Activated CD4-positive, alpha-beta T cell treated with anti-CD3 and anti-CD28 coated beads, Interleukin-2, amount 10 ng/mL, durations not matched to agents 24 days and 14 days (primary cell): ENCODE data around the gene HSDL2. TPM values are rescaled to one million over a fixed set of nuclear protein-coding genes. Genes with fewer than 3 reads are reported as not detected.

Experiments used
- DNase-seq: peaks from one replicate; pipeline ENCODE4 v3.0.0; 2022
- H3K27ac Mint-ChIP-seq: one replicate; pipeline ENCODE4 v1.8.0; 2022; ENCODE audit warnings: mild to moderate bottlenecking, mixed read lengths
- H3K27me3 Mint-ChIP-seq: one replicate; pipeline ENCODE4 v1.8.0; 2022; ENCODE audit warnings: mixed read lengths
- H3K36me3 Mint-ChIP-seq: one replicate; pipeline ENCODE4 v1.8.0; 2022; ENCODE audit warnings: low read depth, mild to moderate bottlenecking, mixed read lengths
- H3K4me1 Mint-ChIP-seq: one replicate; pipeline ENCODE4 v1.8.0; 2021; ENCODE audit warnings: mixed read lengths
- H3K4me3 Mint-ChIP-seq: one replicate; pipeline ENCODE4 v1.8.0; 2022; ENCODE audit warnings: mild to moderate bottlenecking, moderate library complexity, mixed read lengths
- H3K9me3 Mint-ChIP-seq: one replicate; pipeline ENCODE4 v1.8.0; 2021; ENCODE audit warnings: mixed read lengths
- intact Hi-C: fragments of 100-400 bp; cut with micrococcal nuclease; formaldehyde crosslinking; loops from one replicate; pipeline ENCODE4 v1.15.1; 2023
- total RNA-seq: library from RNA; stranded (reverse); gene quantifications from 2 replicates; pipeline ENCODE4 v1.2.3, GENCODE V29; 2022

Gene HSDL2
- 14.1 TPM in 2 replicates for total RNA-seq

DNA sequence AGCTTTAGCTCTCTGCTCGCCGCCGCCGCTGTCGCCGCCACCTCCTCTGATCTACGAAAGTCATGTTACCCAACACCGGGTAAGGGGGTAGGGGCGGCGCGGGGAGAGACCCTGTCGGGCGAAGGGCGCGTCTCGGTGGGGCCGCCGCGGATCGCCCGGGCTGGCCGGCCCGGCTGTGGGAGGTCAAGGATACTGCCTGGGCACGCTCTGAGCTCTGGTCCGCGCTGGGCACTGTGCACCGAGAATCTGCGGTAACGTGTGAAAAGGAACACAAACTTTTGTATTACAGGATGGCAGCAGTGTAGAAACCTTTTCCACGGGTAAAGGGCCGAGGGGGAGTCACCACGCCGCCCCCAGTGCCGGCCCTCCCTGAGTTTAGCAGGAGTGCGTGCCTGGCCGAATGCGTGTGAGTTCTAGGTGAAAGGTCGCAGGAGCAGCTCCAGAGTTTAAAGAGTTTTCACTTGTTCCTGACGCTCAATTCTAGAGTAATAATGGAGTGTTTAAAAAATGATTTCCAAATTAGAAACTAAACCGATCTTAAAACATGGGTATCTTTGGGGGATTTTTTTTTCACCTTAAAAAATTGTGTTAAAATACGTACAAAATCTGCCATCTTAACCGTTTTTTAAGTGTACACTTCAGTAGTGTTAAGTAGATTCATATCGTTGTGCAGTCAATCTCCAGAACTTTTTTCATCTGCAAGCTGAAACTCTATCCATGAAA is at the start of gene HSDL2:
TSS of gene HSDL2 (plus strand) at position 7 of the 723 bp plus-strand sequence. CDS start at position 63, 56 bp downstream.
- H3K27ac Mint-ChIP-seq = peak within 1 kb of the TSS; percentile 100
- intact Hi-C loops = loop anchor here (1.0 kb wide), 2 partner anchors 107 to 484 kb away; partner anchors contain the start of gene UGCG
- DNase-seq = no peak
- no peaks in the 10 kb centered on the region for H3K9me3 Mint-ChIP-seq
- peak within 1 kb of the TSS; percentile 100 for H3K4me3 Mint-ChIP-seq
- H3K4me1 Mint-ChIP-seq = peaks cover 42% of the 10 kb centered on the region
- H3K36me3 Mint-ChIP-seq = no peaks in the 10 kb centered on the region
- no peaks in the 10 kb centered on the region for H3K27me3 Mint-ChIP-seq

DNA sequence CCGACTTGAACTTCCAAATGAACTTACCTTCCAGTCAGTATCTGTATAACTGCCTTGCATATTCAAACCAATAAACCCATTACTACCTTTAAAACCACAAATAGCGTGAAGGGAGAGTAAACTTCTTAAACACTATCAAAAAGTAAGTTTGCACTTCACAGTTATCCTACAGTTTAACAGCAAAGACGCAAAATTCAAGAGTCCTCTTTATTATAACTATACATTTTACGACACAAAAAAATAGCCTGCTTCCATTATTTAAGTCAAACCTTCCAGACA is 48.3 kb upstream of the HSDL2 start:
- Mint-ChIP-seq H3K27me3 (no peaks in the 10 kb centered on the region), H3K4me1 (peaks cover 38% of the 10 kb centered on the region), H3K9me3 (no peaks in the 10 kb centered on the region), H3K36me3 (peaks cover 5% of the 10 kb centered on the region), H3K27ac (peak overlapping the region; percentile 95), H3K4me3 (peak overlapping the region; percentile 92)
- intact Hi-C loops = loop anchor here (5.0 kb wide), 3 partner anchors 421 to 891 kb away; partner anchors contain the start of genes FKBP15, SLC31A1, SNX30 and UGCG
- no peak for DNase-seq

DNA sequence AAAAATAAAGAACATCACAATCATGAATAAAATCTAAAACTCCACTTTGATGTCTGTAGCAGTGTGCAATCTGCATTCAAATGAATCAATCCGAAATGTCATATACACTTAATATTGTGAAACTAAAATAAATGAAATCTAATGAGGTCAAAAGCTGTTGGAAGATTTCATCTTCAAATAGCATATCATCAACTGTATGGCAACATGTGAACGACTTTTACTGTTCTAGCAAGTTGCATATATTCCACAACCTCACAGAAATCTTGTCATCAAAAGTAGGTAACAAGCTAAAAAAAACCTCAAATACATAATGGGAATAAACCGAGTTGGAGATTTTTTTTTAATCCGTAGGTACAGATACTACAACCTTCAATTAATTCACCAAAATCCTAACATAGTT is 47.7 kb upstream of the HSDL2 start:
- Mint-ChIP-seq H3K4me3 (peak overlapping the region; percentile 92), H3K36me3 (peaks cover 5% of the 10 kb centered on the region), H3K27me3 (no peaks in the 10 kb centered on the region), H3K4me1 (peaks cover 38% of the 10 kb centered on the region), H3K9me3 (no peaks in the 10 kb centered on the region), H3K27ac (peak overlapping the region; percentile 95)
- intact Hi-C loops = loop anchor here (2.0 to 5.0 kb wide), 5 partner anchors 83 to 890 kb away; partner anchors contain the start of genes FKBP15, SLC31A1, SNX30 and UGCG
- no peak for DNase-seq

DNA sequence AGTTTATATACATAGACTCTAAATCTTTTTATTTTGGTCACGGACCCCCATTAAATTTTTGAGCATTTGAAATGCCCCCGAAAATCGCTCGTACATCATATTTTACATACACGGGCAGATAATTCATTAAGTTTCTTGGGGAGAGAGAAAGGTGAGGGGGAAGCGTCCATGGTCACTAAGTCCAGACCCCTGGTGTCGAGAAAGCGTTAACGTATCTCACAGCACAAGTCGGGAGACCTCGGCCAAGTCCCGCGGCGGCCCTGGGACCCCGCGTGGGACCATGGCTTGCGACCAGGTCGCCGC is 47.3 kb upstream of the HSDL2 start:
- Mint-ChIP-seq H3K27ac (peak overlapping the region; percentile 95), H3K9me3 (no peaks in the 10 kb centered on the region), H3K27me3 (no peaks in the 10 kb centered on the region), H3K36me3 (peaks cover 5% of the 10 kb centered on the region), H3K4me1 (peaks cover 37% of the 10 kb centered on the region), H3K4me3 (peak overlapping the region; percentile 92)
- DNase-seq = no peak
- intact Hi-C loops = loop anchor here (2.0 to 5.0 kb wide), 5 partner anchors 84 to 890 kb away; partner anchors contain the start of genes FKBP15, SLC31A1, SNX30 and UGCG

DNA sequence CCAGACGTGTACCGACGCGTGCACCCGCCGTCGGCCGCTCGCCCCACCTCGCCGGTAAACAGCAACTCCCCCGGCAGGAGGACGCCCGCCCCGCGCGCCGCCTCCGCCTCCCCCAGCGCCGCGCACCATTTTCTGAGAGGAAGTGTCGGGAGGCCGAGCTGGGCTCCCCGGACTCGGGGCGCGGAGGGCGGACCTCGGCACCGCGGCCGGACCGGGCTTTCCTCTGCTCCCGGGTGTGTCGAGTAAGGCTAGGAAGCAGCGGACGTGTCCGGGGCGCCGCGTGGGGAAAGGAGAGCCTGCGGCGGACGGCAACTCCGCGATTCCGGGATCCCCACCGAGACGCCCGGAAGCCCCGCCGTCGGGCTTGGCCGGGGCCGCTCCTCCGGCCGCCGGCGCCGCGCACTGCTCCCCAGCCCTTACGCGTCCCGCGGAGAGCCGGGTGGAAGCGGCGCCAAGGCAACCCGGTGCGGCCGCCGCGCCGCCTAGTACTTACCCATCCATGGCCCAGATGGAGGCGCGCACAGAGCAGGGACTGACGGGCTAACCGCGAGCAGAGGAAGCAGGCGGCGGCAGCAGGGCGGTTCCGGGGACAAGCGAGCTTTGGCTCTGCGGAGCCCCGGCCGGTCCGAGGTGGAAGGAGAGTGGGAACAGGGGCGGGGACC is 46.8 kb upstream of the HSDL2 start, which contains the start of gene PTBP3:
TSS of gene PTBP3 (minus strand) at position 643 of the 662 bp plus-strand sequence. CDS start 35,754 bp downstream, outside the sequence.
- Mint-ChIP-seq H3K27me3 (no peaks in the 10 kb centered on the region), H3K9me3 (no peaks in the 10 kb centered on the region), H3K27ac (peak within 1 kb of the TSS; percentile 99), H3K36me3 (peaks cover 5% of the 10 kb centered on the region), H3K4me1 (peaks cover 32% of the 10 kb centered on the region), H3K4me3 (peak within 1 kb of the TSS; percentile 92)
- DNase-seq = peak; percentile 95
- intact Hi-C loops = loop anchor here (1.0 to 5.0 kb wide), 10 partner anchors 16 to 889 kb away; partner anchors contain the start of genes FKBP15, GNG10, SLC31A1 and SNX30

DNA sequence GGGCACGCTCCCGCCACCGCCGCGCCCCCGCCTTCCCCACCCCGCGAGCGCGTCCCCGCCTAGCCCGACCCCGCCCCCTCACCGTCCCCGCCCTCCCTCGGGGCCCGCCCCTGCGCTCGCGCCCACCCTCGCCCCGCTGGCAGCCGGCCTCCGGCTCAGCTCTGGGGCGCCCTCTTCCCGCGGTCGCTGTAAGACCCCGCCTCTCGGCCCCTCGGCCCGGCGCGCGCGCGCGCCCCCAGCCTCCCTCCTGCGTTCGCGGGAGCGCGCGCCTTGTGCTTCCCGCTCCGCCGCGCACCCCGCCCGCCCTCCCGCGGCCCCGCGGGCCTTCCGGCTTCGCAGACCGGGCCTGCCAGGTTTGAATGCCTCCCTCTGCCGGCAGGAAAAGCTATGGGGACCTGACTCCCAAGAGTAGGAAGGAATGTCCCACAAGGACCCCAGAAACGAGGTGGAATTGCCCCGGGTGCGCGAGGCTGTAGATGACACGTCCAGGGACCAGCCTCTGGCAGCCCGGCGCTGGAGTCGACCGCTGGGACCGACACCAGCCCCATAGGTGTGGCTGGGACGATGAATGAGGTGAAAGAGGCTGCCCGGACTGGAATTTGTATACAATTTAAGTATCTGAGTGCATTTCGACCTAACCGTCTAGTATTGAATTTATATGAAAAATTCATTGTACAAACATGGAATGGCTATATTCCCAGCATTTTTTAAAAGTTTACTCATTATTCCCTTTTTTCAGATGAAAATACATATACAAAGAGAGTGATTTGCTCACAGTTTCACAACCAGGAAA is 46.1 kb upstream of the HSDL2 start:
- Mint-ChIP-seq H3K9me3 (no peaks in the 10 kb centered on the region), H3K27ac (peak overlapping the region; percentile 99), H3K4me3 (peak overlapping the region; percentile 92), H3K4me1 (peaks cover 28% of the 10 kb centered on the region), H3K27me3 (no peaks in the 10 kb centered on the region), H3K36me3 (no peaks in the 10 kb centered on the region)
- peak; percentile 96 for DNase-seq
- intact Hi-C loops = loop anchor here (1.0 to 5.0 kb wide), 13 partner anchors 17 to 888 kb away; partner anchors contain the start of genes FKBP15, GNG10, INIP and KIAA1958

DNA sequence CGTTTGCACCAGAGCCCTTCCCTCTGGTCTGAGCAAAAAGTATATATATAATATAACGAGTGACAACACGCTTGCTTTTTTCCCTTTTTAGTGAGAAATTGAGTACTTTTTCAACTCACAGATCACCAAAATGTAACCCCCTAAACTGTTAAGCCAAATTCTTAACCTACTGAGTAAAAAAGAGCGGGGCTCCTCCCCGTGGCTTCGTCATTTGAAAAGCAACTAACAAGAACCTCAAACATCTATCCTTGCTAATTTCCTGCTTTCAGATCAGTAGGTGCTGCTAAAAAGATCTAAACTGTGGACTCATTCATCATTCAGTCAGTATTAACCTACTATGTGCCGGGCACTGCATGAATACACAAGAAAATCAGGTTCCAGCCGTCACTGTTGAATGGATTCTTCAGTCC is 45.5 kb upstream of the HSDL2 start:
- Mint-ChIP-seq H3K27me3 (no peaks in the 10 kb centered on the region), H3K4me3 (peak overlapping the region; percentile 91), H3K36me3 (no peaks in the 10 kb centered on the region), H3K9me3 (no peaks in the 10 kb centered on the region), H3K4me1 (peaks cover 28% of the 10 kb centered on the region), H3K27ac (peak overlapping the region; percentile 99)
- intact Hi-C loops = loop anchor here (1.0 to 5.0 kb wide), 6 partner anchors 20 to 888 kb away; partner anchors contain the start of genes FKBP15, INIP, KIAA1958 and SLC31A1
- DNase-seq = peak; percentile 83

DNA sequence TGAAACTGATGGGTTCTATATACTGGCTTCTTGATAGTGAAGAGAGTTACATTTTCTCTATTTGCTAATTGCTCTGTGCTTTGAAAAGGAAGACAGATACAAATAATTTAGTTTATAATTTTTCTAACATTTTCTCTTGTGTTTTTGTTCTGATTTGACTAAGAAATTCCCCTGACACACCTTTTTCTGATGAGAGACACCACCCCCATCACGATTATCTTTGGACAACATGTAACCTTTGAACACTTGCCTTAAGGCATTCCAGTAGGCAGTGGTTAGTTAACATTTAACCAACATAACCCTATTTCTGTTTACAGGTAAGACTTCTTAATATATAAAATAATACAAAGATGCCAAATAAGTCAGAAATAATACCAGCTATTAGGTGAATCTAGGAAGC is 42.4 kb upstream of the HSDL2 start:
- intact Hi-C loops = no loop called here
- Mint-ChIP-seq H3K4me1 (peaks cover 6% of the 10 kb centered on the region), H3K9me3 (no peaks in the 10 kb centered on the region), H3K27me3 (no peaks in the 10 kb centered on the region), H3K4me3 (no peak overlapping the region), H3K36me3 (no peaks in the 10 kb centered on the region), H3K27ac (no peak overlapping the region)
- DNase-seq = no peak

DNA sequence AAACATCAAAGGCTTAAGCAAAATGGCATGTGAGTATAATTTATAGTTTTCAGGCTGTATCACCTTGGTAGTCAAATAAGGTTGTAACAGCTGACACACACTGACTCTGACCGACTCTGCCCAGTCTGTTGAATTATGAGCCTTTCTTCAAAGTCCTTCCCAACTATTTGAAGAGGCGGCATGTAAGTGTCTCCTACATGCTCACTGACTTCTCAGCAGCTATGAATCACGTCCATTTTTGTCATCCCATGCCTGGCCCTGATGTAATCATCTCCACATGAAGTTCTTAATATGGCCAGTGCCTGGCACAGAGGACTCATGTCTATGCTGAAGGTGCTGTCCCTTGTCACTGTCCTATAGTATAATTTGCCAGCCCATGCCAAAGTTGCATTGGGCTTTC is 41.3 kb upstream of the HSDL2 start:
- Mint-ChIP-seq H3K4me1 (peaks cover 6% of the 10 kb centered on the region), H3K36me3 (no peaks in the 10 kb centered on the region), H3K9me3 (no peaks in the 10 kb centered on the region), H3K27ac (no peak overlapping the region), H3K4me3 (no peak overlapping the region), H3K27me3 (no peaks in the 10 kb centered on the region)
- intact Hi-C loops = no loop called here
- DNase-seq = no peak

DNA sequence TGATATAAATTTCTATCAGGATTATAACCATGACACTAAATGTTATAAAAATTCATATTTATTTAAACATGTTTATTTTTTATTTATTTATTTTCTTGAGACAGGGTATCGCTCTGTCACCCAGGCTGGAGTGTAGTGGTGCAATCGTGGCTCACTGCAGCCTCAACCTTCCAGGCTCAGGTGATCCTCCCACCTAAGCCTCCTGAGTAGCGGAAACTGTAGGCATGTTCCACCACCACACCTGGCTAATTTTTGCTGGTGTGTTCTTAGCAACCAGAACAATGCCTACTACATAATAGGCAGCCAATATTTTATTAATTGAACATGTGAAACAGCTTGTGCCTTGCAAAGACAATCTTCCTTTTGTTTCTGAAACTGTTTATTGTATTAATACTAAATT is 40.0 kb upstream of the HSDL2 start:
- no peak for DNase-seq
- Mint-ChIP-seq H3K9me3 (no peaks in the 10 kb centered on the region), H3K36me3 (no peaks in the 10 kb centered on the region), H3K27me3 (peaks cover 2% of the 10 kb centered on the region), H3K4me3 (no peak overlapping the region), H3K27ac (no peak overlapping the region), H3K4me1 (peaks cover 2% of the 10 kb centered on the region)
- intact Hi-C loops = no loop called here

DNA sequence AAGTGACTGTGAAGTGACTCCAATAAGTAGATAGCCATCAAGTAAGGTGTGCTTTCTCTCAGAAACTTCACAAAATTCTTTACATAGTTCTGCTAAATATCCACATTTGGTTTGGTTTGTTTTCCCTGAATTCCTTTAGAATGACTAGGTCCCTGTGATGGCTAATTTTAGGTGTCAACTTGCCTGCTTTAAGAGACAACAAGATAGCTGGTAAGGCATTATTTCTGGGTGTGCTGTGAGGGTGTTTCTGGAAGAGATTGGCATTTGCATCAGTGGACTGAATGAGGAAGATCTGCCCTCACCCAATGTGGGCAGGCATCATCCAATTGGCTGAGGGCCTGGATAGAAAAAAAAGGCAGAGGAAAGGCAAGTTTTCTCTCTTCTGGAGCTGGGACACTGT is 38.2 kb upstream of the HSDL2 start:
- Mint-ChIP-seq H3K4me3 (no peak overlapping the region), H3K9me3 (no peaks in the 10 kb centered on the region), H3K27ac (no peak overlapping the region), H3K4me1 (peaks cover 2% of the 10 kb centered on the region), H3K27me3 (peaks cover 2% of the 10 kb centered on the region), H3K36me3 (no peaks in the 10 kb centered on the region)
- no peak for DNase-seq
- intact Hi-C loops = no loop called here

DNA sequence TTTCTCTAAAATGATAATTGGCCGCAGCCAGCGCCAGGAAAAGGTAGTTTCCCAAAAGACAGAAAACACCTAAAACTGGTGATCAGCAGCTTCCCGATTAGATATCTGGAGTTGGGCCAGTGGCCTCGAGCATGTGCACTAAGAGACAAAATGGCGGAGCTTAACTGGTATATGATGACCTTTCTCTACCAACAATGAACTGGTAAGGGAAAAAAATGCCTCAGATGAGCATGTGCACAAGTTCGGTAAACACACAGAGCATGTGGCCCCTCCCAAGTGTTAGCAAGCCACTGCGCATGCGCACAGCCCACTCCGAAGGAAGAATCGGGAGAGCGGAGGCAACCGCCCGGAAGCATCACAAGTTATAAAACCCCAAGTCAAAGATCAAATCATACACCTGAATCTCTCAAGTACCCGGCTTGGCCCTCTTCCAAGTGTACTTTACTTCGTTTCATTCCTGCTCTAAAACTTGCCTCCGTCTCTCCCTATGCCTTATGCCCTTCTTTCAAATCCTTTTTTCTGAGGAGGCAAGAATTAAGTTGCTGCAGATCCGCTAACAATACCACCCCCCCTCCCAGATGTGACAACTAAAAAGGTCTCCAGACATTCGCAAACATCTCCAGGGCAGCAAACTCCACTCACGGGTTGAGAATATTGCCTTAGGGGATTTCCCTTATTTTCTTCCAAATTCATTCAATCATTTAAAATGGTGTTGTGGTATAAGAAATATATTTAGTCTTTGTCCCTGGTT is 31.5 kb upstream of the HSDL2 start:
- H3K27me3 Mint-ChIP-seq = peaks cover 4% of the 10 kb centered on the region
- H3K36me3 Mint-ChIP-seq = peaks cover 4% of the 10 kb centered on the region
- H3K9me3 Mint-ChIP-seq = peaks cover 11% of the 10 kb centered on the region
- peak overlapping the region; percentile 89 for H3K27ac Mint-ChIP-seq
- H3K4me1 Mint-ChIP-seq = peaks cover 10% of the 10 kb centered on the region
- peak; percentile 90 for DNase-seq
- intact Hi-C loops = no loop called here
- H3K4me3 Mint-ChIP-seq = peak overlapping the region; percentile 84

DNA sequence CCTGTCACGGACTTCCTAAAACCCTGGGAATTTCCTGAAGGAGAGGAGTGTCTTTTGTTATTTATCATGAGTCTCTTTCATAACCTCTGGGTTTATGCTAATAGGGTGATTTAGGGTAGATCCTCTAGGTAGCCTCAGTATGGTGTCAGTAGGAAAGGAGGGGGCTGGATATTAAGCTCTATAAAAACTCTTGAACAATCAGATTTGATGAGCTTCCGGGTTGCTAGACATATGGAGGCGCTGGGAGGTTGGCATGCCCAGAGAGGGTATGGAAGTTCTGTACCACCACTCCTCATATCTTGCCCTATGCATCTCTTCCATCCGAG is 30.9 kb upstream of the HSDL2 start:
- no peak for DNase-seq
- H3K27ac Mint-ChIP-seq = peak overlapping the region; percentile 89
- H3K36me3 Mint-ChIP-seq = peaks cover 4% of the 10 kb centered on the region
- H3K27me3 Mint-ChIP-seq = peaks cover 2% of the 10 kb centered on the region
- intact Hi-C loops = no loop called here
- H3K4me3 Mint-ChIP-seq = peak overlapping the region; percentile 84
- H3K9me3 Mint-ChIP-seq = peaks cover 11% of the 10 kb centered on the region
- H3K4me1 Mint-ChIP-seq = peaks cover 10% of the 10 kb centered on the region
